Sigmoid colon (tissue), 4 donors: ENCODE data around the gene AKAP12.

ENCODE experiments used
- POLR2A ChIP-seq, 2 donors: fragments of 450-650 bp; IDR thresholded peaks; one replicate each; pipeline ENCODE4 v1.6.1; 2016; ENCODE audit warnings: antibody characterized with exemption in 2 of 2, mild to moderate bottlenecking in 2 of 2, moderate library complexity in 2 of 2
- POLR2AphosphoS5 ChIP-seq, 4 donors: sonication (generic); formaldehyde crosslinking; IDR thresholded peaks; one replicate each; pipeline ENCODE4 v1.6.1; 2017; ENCODE audit warnings: antibody characterized with exemption in 4 of 4
- TF ChIP-seq, protein P1 (sequence below), 4 experiments: fragments of 450-650 bp in 3 of 4; fragments of 200-600 bp in 1 of 4; IDR thresholded peaks; one replicate each; pipeline ENCODE4 v1.5.1; 2016 to 2019; ENCODE audit warnings: antibody characterized with exemption in 4 of 4, mild to moderate bottlenecking in 3 of 4, moderate library complexity in 2 of 4

DNA sequence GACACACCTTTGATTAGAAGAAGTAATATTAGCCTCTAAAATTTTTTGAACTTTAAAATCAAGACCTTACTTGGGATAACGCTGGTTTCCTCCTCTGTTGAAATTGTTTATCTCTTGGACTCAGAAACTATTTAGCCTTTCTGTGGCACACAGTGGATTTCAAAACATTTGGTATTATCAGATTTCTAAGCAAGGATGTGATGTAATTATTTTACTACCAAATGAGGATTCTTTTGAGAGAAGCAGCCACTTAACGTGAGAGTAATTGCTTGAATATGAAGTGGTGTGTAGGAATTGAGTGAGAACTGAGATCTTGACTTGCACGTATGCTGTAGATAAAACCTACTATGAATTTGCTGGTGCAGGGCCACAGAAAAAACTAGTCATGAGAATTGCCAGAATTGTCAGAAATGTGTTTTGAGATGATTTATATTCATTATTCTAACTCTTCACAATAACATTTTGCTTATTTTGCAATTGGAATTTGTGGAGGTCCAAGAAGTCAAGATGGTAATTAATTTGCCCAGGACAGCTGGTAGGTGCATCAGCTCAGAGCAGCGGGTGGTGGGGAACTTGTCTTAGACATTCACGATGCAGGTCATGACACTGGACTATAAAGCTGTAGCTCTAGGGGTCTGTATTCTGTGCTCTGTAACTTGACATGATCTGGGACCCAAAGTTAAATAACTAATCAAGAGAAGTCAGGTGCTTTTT is 53.4 kb downstream of the AKAP12 start:
- TF ChIP-seq POLR2A (IDR thresholded peaks at IDR 0.05) (no peak), POLR2AphosphoS5 (IDR thresholded peaks at IDR 0.05) (peak in 1 of 4 donors; percentile 9)
- TF ChIP-seq, protein P1, sequence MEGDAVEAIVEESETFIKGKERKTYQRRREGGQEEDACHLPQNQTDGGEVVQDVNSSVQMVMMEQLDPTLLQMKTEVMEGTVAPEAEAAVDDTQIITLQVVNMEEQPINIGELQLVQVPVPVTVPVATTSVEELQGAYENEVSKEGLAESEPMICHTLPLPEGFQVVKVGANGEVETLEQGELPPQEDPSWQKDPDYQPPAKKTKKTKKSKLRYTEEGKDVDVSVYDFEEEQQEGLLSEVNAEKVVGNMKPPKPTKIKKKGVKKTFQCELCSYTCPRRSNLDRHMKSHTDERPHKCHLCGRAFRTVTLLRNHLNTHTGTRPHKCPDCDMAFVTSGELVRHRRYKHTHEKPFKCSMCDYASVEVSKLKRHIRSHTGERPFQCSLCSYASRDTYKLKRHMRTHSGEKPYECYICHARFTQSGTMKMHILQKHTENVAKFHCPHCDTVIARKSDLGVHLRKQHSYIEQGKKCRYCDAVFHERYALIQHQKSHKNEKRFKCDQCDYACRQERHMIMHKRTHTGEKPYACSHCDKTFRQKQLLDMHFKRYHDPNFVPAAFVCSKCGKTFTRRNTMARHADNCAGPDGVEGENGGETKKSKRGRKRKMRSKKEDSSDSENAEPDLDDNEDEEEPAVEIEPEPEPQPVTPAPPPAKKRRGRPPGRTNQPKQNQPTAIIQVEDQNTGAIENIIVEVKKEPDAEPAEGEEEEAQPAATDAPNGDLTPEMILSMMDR (IDR thresholded peaks at IDR 0.05), result no peak
